Liver (tissue), 3 donors: ENCODE data around the gene SOX13.

Experiments used
- GABPA ChIP-seq, 2 donors: IDR thresholded peaks in 1 of 2; conservative IDR thresholded peaks in 1 of 2; 2 replicates each; pipeline ENCODE4 v1.6.1; 2016; ENCODE audit warnings: antibody characterized with exemption in 2 of 2, mild to moderate bottlenecking in 1 of 2, moderate library complexity in 1 of 2
- JUND ChIP-seq, 2 donors: IDR thresholded peaks; 2 replicates each; pipeline ENCODE4 v1.6.1; 2016; ENCODE audit warnings: antibody characterized with exemption in 2 of 2
- MAX ChIP-seq: IDR thresholded peaks from 2 replicates; pipeline ENCODE4 v1.6.1; 2016; ENCODE audit warnings: antibody characterized with exemption
- RXRA ChIP-seq, 2 donors: IDR thresholded peaks; 2 replicates each; pipeline ENCODE4 v1.6.1; 2017 to 2018; ENCODE audit warnings: antibody characterized with exemption in 2 of 2, mild to moderate bottlenecking in 1 of 2
- TF ChIP-seq, protein P1 (sequence below): fragments of 150-350 bp; IDR thresholded peaks from 2 replicates; pipeline ENCODE4 v1.5.1; 2017; ENCODE audit warnings: improper control_type of control experiment, low read depth, low read length; ENCODE audit not compliant: missing input control
- donor health status: healthy.
- donor health status: healthy.

DNA sequence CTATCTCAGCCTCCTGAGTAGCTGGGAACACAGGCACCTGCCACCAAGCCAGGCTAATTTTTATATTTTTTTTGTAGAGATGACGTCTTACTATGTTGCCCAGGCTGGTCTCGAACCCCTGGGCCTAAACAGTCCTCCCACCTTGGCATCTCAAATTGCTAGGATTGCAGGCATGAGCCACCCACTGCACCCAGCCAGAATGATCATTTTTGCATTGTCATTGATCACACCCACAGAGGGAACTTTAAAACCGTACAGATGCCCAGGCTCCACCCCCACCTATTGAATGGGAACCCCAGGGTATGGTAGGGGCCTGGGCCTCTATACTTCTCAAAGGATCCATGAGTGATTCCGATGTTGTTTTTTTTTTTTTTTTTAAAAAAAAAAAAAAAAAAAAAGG, 42.2 kb downstream of the SOX13 start:
- TF ChIP-seq RXRA (IDR thresholded peaks at IDR 0.05) (no peak), GABPA (IDR thresholded peaks at IDR 0.05 in 1 of 2, conservative IDR thresholded peaks at IDR 0.05 in 1 of 2) (no peak), JUND (IDR thresholded peaks at IDR 0.05) (no peak), MAX (no peak)
- TF ChIP-seq, protein P1, sequence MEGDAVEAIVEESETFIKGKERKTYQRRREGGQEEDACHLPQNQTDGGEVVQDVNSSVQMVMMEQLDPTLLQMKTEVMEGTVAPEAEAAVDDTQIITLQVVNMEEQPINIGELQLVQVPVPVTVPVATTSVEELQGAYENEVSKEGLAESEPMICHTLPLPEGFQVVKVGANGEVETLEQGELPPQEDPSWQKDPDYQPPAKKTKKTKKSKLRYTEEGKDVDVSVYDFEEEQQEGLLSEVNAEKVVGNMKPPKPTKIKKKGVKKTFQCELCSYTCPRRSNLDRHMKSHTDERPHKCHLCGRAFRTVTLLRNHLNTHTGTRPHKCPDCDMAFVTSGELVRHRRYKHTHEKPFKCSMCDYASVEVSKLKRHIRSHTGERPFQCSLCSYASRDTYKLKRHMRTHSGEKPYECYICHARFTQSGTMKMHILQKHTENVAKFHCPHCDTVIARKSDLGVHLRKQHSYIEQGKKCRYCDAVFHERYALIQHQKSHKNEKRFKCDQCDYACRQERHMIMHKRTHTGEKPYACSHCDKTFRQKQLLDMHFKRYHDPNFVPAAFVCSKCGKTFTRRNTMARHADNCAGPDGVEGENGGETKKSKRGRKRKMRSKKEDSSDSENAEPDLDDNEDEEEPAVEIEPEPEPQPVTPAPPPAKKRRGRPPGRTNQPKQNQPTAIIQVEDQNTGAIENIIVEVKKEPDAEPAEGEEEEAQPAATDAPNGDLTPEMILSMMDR, result no peak
